H9 (cell line): Measurements from ENCODE around the gene CROT. TPM values are rescaled to one million over a fixed set of nuclear protein-coding genes. Genes with fewer than 3 reads are reported as not detected.

Experiments
- DNase-seq: peaks from one replicate; pipeline ENCODE4 v3.0.0-alpha.2; 2017
- H2AFZ ChIP-seq: one replicate; pipeline ENCODE4 v1.6.1; 2013; ENCODE audit warnings: mild to moderate bottlenecking, low read length, control low read depth, moderate library complexity
- H2AK5ac ChIP-seq: 2 replicates; pipeline ENCODE4 v1.6.1; 2013; ENCODE audit warnings: low read length, control low read depth, mixed read lengths; ENCODE audit not compliant: insufficient read length
- H2BK120ac ChIP-seq: one replicate; pipeline ENCODE4 v1.6.1; 2013; ENCODE audit warnings: low read depth, mild to moderate bottlenecking, low read length, control low read depth, inconsistent platforms; ENCODE audit not compliant: poor library complexity, severe bottlenecking
- H2BK12ac ChIP-seq: 2 replicates; pipeline ENCODE4 v1.6.1; 2013; ENCODE audit warnings: low read length, control low read depth, mixed read lengths, low read depth; ENCODE audit not compliant: insufficient read length
- H2BK15ac ChIP-seq: 2 replicates; pipeline ENCODE4 v1.6.1; 2013; ENCODE audit warnings: low read depth, low read length, control low read depth
- H2BK20ac ChIP-seq: one replicate; pipeline ENCODE4 v1.6.1; 2013; ENCODE audit warnings: low read depth, mild to moderate bottlenecking, low read length, control low read depth, inconsistent platforms; ENCODE audit not compliant: poor library complexity, severe bottlenecking
- H2BK5ac ChIP-seq: 2 replicates; pipeline ENCODE4 v1.6.1; 2013; ENCODE audit warnings: low read length, control low read depth, mixed read lengths; ENCODE audit not compliant: insufficient read length
- H3K14ac ChIP-seq: 2 replicates; pipeline ENCODE4 v1.6.1; 2013; ENCODE audit warnings: low read length, control low read depth; ENCODE audit not compliant: insufficient read depth
- H3K18ac ChIP-seq: 2 replicates; pipeline ENCODE4 v1.6.1; 2013; ENCODE audit warnings: low read depth, mild to moderate bottlenecking, mixed read lengths, low read length, control low read depth; ENCODE audit not compliant: insufficient read length
- H3K23ac ChIP-seq: 2 replicates; pipeline ENCODE4 v1.6.1; 2013; ENCODE audit warnings: low read length, control low read depth, mixed read lengths, low read depth; ENCODE audit not compliant: insufficient read length
- H3K23me2 ChIP-seq: 2 replicates; pipeline ENCODE4 v1.6.1; 2013; ENCODE audit warnings: low read depth, mild to moderate bottlenecking, mixed read lengths, low read length, control low read depth; ENCODE audit not compliant: insufficient read length, poor library complexity, severe bottlenecking
- H3K27ac ChIP-seq: 2 replicates; pipeline ENCODE4 v1.5.1; 2013; ENCODE audit warnings: low read length, control low read depth, mixed read lengths, low read depth; ENCODE audit not compliant: insufficient read length
- H3K27me3 ChIP-seq: 2 replicates; pipeline ENCODE4 v1.6.1; 2013; ENCODE audit warnings: low read length, control low read depth, inconsistent platforms; ENCODE audit not compliant: insufficient read depth
- H3K4ac ChIP-seq: 2 replicates; pipeline ENCODE4 v1.6.1; 2013; ENCODE audit warnings: low read depth, mild to moderate bottlenecking, control low read depth, inconsistent platforms, low read length, moderate library complexity
- H3K4me1 ChIP-seq: 2 replicates; pipeline ENCODE4 v1.6.1; 2013; ENCODE audit warnings: low read length, control low read depth, inconsistent platforms; ENCODE audit not compliant: insufficient read depth
- H3K4me2 ChIP-seq: 2 replicates; pipeline ENCODE4 v1.6.1; 2013; ENCODE audit warnings: low read length, control low read depth, mixed read lengths; ENCODE audit not compliant: insufficient read length, insufficient read depth
- H3K56ac ChIP-seq: 2 replicates; pipeline ENCODE4 v1.6.1; 2013; ENCODE audit warnings: low read depth, mild to moderate bottlenecking, mixed read lengths, low read length, control low read depth; ENCODE audit not compliant: insufficient read length
- H3K79me1 ChIP-seq: 2 replicates; pipeline ENCODE4 v1.6.1; 2013; ENCODE audit warnings: low read depth, mild to moderate bottlenecking, moderate library complexity, low read length, control low read depth, inconsistent platforms; ENCODE audit not compliant: insufficient read depth, poor library complexity, severe bottlenecking
- H3K79me2 ChIP-seq: 2 replicates; pipeline ENCODE4 v1.6.1; 2013; ENCODE audit warnings: low read length, control low read depth, inconsistent platforms; ENCODE audit not compliant: insufficient read depth
- H3K9ac ChIP-seq: 2 replicates; pipeline ENCODE4 v1.6.1; 2013; ENCODE audit warnings: low read length, control low read depth, mixed read lengths; ENCODE audit not compliant: insufficient read length; ENCODE audit errors: extremely low read depth
- H3K9me3 ChIP-seq: one replicate; pipeline ENCODE4 v1.6.1; 2013; ENCODE audit warnings: low read depth, low read length, inconsistent platforms; ENCODE audit not compliant: control insufficient read depth
- H3T11ph ChIP-seq: one replicate; pipeline ENCODE4 v1.6.1; 2013; ENCODE audit warnings: mild to moderate bottlenecking, low read length, control low read depth, inconsistent platforms
- H4K20me1 ChIP-seq: one replicate; pipeline ENCODE4 v1.6.1; 2013; ENCODE audit not compliant: control insufficient read depth, insufficient read length, insufficient read depth
- H4K5ac ChIP-seq: 2 replicates; pipeline ENCODE4 v1.6.1; 2013; ENCODE audit warnings: low read depth, mild to moderate bottlenecking, mixed read lengths, low read length, control low read depth; ENCODE audit not compliant: insufficient read length
- H4K8ac ChIP-seq: replicated peaks from 2 replicates; pipeline ENCODE4 v1.6.1; 2013; ENCODE audit warnings: low read length, control low read depth, mixed read lengths, low read depth; ENCODE audit not compliant: insufficient read length
- H4K91ac ChIP-seq: 2 replicates; pipeline ENCODE4 v1.6.1; 2013; ENCODE audit warnings: low read depth, mild to moderate bottlenecking, moderate library complexity, mixed read lengths, low read length, control low read depth; ENCODE audit not compliant: insufficient read length
- H3K27ac Mint-ChIP-seq, 3 experiments: 2 replicates in 2 of 3; 3 replicates in 1 of 3; pipeline ENCODE4 v1.8.0; 2020 to 2021; ENCODE audit warnings: mixed read lengths in 3 of 3, mild to moderate bottlenecking in 1 of 3, moderate library complexity in 1 of 3
- H3K27me3 Mint-ChIP-seq: 2 replicates; pipeline ENCODE4 v1.8.0; 2021; ENCODE audit warnings: low read depth, mild to moderate bottlenecking, moderate library complexity, mixed read lengths
- H3K36me3 Mint-ChIP-seq, 3 experiments: 2 replicates in 2 of 3; 3 replicates in 1 of 3; pipeline ENCODE4 v1.8.0; 2020 to 2021; ENCODE audit warnings: low read depth in 3 of 3, mixed read lengths in 3 of 3; ENCODE audit not compliant: insufficient read depth in 1 of 3
- H3K4me1 Mint-ChIP-seq, 2 experiments: 2 replicates each; pipeline ENCODE4 v1.8.0; 2020; ENCODE audit warnings: mixed read lengths in 2 of 2
- H3K4me3 Mint-ChIP-seq, 2 experiments: 2 replicates in 1 of 2; 3 replicates in 1 of 2; pipeline ENCODE4 v1.8.0; 2020 to 2021; ENCODE audit warnings: mild to moderate bottlenecking in 2 of 2, mixed read lengths in 2 of 2, moderate library complexity in 1 of 2
- H3K9me3 Mint-ChIP-seq, 2 experiments: 2 replicates in 1 of 2; 3 replicates in 1 of 2; pipeline ENCODE4 v1.8.0; 2020; ENCODE audit warnings: mild to moderate bottlenecking in 2 of 2, mixed read lengths in 2 of 2, moderate library complexity in 1 of 2
- CTCF ChIP-seq: fragments of 200-600 bp; sonication (generic); conservative IDR thresholded peaks from 3 replicates; pipeline ENCODE4 v1.8.0; 2021; ENCODE audit warnings: antibody characterized with exemption, mild to moderate bottlenecking
- WGBS: extraction: QIAGEN DNeasy Blood & Tissue Kit; methylation state at CpG from one replicate; pipeline ENCODE4 v1.1.7; 2013; ENCODE audit warnings: missing lambda C conversion rate, low lambda C conversion rate, mixed read lengths; ENCODE audit not compliant: insufficient read length; ENCODE audit errors: extremely low coverage; 5-methylcytosine and 5-hydroxymethylcytosine counted together
- total RNA-seq: library from RNA; stranded (reverse); gene quantifications from 2 replicates; pipeline ENCODE4 v1.2.1, GENCODE V29; 2021

Gene CROT
- total RNA-seq, 1 experiment from 2014 or later, result 6.0 TPM

DNA sequence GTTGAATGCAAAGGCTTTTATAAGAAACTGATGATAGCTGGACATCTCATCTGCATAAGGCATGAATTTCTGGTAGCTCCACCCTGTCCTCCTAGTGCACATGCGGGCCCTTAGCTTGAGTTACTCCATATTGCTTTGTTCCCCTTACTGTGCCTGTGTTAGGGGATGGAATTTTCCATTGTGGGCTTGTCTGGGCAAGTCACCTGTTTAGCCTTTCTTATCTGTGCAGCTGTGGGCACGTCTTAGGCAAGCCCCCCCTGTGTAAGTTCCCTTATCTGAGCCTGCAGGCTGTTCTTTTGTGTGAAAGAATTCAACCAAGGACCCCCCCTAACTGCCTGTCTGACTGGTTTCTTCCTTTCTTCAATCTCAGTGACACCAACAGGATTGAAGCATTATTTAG lies 14.5 kb upstream of the CROT start:
- Histone ChIP-seq H3K9me3 (peaks cover 29% of the 10 kb centered on the region), H4K20me1 (no peaks in the 10 kb centered on the region), H3K9ac (no peak overlapping the region), H3T11ph (no peak overlapping the region), H2BK5ac (no peak overlapping the region), H3K79me2 (no peaks in the 10 kb centered on the region), H4K8ac (no peak overlapping the region), H3K14ac (no peak overlapping the region), H4K5ac (no peak overlapping the region), H2AK5ac (no peak overlapping the region), H2BK12ac (no peak overlapping the region), H4K91ac (no peak overlapping the region), H3K23me2 (no peaks in the 10 kb centered on the region), H2BK120ac (no peak overlapping the region), H3K4me1 (no peaks in the 10 kb centered on the region), H3K4me2 (no peak overlapping the region), H3K27me3 (no peaks in the 10 kb centered on the region), H3K79me1 (no peaks in the 10 kb centered on the region), H3K23ac (no peak overlapping the region), H3K4ac (no peak overlapping the region), H3K27ac (no peak overlapping the region), H3K56ac (no peak overlapping the region), H2AFZ (no peak overlapping the region), H2BK20ac (no peak overlapping the region), H3K18ac (no peak overlapping the region), H2BK15ac (no peak overlapping the region)
- Mint-ChIP-seq H3K4me1 (peaks cover 2 to 13% of the 10 kb centered on the region in 2 experiments; a peak in 2 of 4 replicates), H3K9me3 (peaks cover 62 to 69% of the 10 kb centered on the region in 2 experiments), H3K27ac (peak overlapping the region in 1 of 3 experiments; percentile 73; a peak in 1 of 7 replicates), H3K36me3 (peaks cover 36 to 77% (median 73%) of the 10 kb centered on the region in 3 experiments), H3K4me3 (no peak overlapping the region), H3K27me3 (no peaks in the 10 kb centered on the region)
- TF ChIP-seq CTCF, result no peak
- no peak for DNase-seq
- WGBS, result no CpG with 5 or more reads among the region's 2 CpGs
